GM19238 (cell line): Measurements from ENCODE around the gene TNFAIP8.

ENCODE experiments used
- DNase-seq: peaks from one replicate; pipeline ENCODE4 v3.0.0; 2011; ENCODE audit warnings: low spot score; ENCODE audit not compliant: insufficient read length

TNFAIP8 gene

GRCh38 chr5:119328753-119329602 lies 26.8 kb upstream of the TNFAIP8 start:
- no peak for DNase-seq

GRCh38 chr5:119329666-119330065 lies 26.2 kb upstream of the TNFAIP8 start:
- DNase-seq: no peak

GRCh38 chr5:119330367-119331183 lies 25.2 kb upstream of the TNFAIP8 start:
- DNase-seq: no peak

- DNase-seq: no peak
These were observed 24.2 kb upstream of the TNFAIP8 start for GRCh38 chr5:119331566-119332095.

DNA sequence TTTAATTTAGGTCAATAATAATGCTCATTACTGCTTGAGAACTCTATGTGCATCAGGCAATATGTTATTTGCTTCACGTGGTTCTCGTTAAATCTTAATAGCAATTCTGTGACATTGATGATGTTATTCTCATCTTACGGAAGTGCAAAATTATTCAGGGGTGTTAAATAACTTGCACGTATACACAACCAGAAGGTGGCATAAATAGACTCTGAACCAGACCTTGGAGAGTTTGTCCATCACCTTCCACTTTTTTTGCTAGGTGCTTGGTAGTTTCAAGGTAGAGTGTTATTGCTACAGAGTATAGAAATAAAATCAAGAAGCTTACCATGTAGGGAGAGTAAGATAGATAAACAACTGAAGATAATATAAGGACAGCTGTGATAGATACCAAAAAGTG lies 23.6 kb upstream of the TNFAIP8 start:
- DNase-seq: no peak

DNA sequence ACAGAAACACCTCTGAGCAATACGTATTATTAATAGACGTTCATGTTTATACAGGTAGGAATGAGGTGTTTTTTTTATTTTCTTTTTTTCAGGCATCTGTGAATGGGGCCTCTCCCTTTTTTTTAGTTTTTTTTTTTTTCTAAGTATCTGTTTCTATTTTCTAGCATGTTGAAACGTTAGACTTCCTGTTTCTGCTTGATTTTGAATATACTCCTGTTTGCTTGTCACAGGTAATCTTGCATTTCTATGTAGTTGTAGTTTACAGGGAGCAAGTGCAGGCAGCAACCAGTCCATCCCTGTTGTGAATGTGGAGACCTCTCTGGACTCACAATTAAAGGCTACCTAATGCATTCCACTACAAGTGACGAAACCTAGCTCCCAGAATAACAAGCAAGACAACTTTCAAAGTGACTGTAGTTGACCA lies 22.8 kb upstream of the TNFAIP8 start:
- DNase-seq: no peak

- no peak for DNase-seq
These were observed 22.4 kb upstream of the TNFAIP8 start for GRCh38 chr5:119333421-119333851.

- DNase-seq: no peak
These were observed 20.6 kb upstream of the TNFAIP8 start for GRCh38 chr5:119335261-119335677.

DNA sequence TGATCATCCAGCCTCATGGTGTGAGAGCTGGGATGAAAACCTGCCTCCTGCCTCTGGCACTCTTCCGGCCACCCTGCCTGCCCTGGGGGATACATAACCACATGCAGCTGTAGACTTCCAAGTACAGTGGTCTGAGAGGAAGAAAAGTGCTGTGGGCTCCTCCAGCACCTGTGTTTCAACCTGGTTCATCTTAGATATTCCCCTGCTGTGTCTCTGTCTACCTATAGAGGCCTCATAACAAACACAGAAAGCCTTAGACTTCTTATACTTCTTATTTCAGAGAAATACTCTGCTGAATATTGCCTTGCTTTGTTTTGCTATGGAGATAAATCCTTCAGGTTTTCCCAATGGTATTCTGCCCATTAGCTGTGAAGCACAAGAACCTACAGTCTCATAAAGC lies 19.6 kb upstream of the TNFAIP8 start:
- DNase-seq: no peak

DNA sequence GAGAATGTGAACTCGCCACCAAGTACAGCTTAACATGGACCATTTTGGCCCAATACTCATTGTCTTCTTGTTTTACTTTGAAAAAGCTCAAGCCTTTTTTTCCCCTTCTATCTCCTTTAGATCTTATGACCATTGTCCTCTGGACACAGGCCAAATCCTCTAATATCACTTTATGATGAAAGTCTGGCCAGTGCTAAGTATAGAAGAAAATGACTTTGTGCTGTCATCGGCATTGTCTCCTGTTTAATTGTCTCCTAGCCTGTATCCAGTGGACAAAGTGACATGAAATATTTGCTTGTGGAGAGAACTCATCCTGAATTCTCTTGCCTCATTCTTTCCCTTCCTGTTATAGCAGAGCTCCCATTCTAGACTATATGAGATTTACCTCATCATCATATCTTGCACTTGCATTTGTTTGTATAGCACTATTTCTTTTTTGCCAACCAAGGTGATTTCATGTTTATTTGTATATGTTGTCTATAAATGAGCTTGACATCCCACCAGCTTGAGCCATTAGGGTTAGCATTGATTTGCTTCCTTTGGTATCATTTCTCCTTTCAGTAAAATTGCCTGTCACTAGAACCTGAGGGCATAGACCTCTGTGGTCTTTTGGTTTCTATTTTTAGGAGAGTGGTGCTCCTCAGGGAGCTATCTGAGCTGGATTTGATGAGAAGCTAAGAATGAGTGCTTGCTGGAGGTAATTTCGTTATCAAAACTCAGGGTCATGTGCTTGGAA lies 18.8 kb upstream of the TNFAIP8 start:
- DNase-seq: no peak

GRCh38 chr5:119338326-119338946 lies 17.4 kb upstream of the TNFAIP8 start:
- no peak for DNase-seq

DNA sequence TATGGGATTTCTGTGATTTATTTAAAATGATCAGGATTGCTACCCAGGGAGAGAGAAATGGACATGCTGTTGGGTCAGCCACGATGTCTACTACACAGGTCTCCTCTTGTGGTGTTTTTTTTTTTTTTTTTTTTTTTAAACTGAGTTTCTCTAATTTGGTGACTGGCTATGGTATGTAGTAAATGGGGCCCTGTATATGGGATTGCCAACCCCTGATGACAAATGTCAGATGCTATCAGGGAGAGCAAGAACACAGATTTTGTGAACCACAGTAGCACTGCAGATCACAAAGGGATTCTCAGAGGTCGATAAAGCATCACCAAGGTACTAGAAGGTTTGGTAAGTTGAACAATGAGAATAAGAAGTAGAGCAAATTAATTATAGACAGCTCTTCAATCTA lies 16.5 kb upstream of the TNFAIP8 start:
- DNase-seq: no peak

- no peak for DNase-seq
These were observed 15.9 kb upstream of the TNFAIP8 start for GRCh38 chr5:119339965-119340364.

DNA sequence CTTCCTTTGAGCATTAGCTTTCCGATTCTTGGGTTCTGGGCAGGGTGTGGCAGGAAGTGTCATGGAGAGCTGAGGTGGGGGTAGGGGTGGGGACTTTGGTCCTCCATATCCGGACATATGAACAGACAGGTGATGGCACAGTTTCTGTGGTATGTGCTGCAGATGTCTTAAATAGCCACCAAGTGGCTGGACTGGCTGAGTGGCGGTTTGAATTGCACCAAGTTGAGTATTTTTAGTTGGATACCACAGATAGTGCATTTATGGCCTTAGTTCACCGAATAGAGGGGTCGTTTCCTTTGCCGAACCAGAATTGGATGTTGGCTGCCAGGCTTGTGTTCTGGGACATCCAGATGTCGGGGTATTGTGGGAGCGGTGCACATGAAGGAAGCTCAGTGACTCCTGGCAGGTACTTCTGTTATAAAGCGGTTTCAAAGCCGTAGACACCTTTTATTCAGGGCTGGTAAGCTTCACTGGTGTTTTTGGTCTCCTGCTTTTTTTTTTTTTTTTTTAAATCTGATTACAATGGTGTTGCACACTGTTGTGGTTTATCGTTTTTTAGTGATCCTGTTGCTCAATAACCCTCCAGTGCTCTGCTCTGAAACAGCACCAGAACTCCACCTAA lies 15.1 kb upstream of the TNFAIP8 start:
- DNase-seq: peak; percentile 36

DNA sequence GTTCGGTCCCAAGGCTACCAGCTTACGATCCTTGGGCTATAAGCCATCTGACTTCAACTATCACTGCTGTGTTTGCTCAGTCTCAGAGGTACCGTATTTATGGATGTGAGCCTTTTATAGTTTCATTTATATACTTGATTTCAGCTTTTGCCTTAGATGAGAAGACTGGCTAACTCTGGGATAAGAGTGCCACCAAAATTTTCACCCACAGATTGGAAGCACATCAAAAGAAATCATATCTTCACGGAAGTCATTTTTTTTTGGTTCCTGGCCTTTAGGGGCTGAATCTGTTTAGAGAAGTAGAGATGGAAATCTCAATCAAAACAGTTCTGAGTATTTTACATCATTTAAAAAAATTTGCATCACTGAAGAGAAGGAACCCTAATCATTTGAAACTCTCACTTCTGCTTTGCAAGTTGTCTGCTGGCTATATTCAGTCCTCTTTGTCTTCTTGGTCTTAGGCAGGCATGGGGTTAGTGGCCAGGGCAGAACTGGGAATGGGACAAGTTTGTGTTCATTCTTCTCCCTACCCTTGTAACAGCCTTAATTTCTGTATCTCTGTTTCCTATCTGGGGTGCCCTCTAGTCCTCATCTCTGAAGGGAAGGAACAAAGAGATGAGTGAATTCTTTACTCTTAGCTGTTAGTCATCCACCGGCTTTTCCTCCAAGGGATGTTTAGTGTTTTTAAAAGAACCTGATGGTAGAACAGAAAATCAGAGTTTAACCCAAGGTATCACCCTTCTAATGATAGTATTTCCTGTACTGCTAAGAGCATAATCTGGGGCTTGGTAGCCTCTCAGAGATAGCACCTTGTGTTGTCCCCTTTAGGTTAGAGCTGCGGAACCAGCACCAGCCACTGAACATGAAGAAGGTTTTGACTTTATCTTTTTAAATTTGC lies 14.1 kb upstream of the TNFAIP8 start:
- DNase-seq: no peak

DNA sequence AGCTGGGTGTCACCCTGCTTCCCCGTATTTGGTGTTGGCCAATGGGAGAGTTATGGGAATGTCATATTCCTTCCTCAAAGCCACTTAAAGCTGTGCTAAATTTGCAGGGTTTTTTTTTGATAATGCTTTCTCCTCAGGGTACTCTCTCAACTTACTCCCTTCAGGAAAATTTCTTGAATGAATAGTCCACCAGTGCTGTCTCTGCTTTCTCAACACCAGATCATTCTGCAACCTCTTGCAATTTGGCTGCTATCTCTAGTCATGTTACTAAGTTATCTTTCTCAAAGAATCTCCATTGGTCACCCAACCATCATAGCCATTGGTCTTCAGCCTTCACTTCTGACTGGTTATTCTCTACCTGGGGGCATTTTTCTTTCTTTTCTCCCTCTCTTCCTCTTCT lies 13.4 kb upstream of the TNFAIP8 start:
- DNase-seq: no peak

GRCh38 chr5:119343052-119343451 lies 12.8 kb upstream of the TNFAIP8 start:
- DNase-seq: no peak

GRCh38 chr5:119343766-119344165 lies 12.1 kb upstream of the TNFAIP8 start:
- no peak for DNase-seq

- no peak for DNase-seq
These were observed 11.6 kb upstream of the TNFAIP8 start for GRCh38 chr5:119344231-119344630.

DNA sequence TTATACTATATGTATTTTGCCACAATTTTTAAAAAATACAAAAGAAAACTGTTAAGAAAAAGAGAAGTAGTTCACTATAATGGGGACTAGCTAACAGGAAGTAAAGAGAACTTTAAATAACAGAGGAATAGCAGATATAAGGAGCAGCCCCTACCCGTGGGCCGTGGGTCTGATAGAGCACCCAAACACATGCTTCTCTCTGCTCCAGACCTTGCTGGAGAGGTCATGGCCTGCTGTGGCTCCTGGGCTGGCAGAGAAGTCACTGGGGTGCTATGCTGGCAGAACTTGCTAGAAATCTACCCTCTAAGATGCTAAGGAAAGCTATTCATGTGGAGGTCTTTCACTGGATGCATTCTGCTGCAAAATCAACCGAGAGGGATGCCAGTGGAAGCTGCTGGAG lies 10.0 kb upstream of the TNFAIP8 start:
- no peak for DNase-seq
